Left forelimb (tissue), 1 donor: ENCODE results near the gene CHGA.

Source experiments
- DNase-seq: peaks from one replicate; pipeline ENCODE4 v3.0.0-alpha.2; 2018; ENCODE audit warnings: low spot score

CHGA gene

DNA sequence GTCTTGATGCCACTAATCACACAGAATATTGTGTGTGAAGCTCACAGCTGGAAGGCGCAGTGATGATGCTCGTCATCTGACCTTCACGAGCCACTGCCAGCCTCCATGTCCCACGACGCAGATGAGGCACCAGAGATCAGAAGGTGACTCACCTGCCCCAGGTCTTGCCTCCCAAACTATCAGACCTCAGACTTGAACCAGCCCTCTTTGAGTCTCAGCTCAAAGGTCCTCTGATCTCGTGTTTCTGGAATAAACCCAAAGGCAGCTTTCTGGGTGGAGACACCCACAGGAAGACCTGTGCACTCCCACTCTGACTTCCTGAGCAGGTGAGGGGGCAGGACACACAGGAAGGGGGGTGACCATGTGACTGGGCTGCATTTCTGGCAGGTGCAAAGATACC, 19.6 kb upstream of the CHGA start:
- DNase-seq = no peak

DNA sequence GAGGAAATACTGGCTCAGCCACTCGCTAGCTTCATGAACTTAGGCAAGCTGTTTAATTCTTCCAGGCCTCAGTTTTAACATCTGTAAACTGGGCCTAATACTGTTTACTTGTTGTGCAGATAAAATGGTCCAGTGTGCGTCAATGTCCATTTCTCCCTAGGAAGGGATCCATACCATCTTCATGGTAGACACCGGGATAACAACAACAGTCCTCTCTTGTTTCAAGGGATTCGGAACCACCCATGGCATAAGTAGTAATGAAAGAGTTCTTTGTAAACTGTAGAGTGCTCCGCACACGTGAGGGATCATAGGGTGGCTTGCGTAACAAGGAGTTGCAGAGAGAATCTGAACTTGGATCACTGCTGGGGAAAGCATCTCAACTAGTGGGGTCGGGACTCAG, 17.3 kb upstream of the CHGA start:
- DNase-seq = no peak

DNA sequence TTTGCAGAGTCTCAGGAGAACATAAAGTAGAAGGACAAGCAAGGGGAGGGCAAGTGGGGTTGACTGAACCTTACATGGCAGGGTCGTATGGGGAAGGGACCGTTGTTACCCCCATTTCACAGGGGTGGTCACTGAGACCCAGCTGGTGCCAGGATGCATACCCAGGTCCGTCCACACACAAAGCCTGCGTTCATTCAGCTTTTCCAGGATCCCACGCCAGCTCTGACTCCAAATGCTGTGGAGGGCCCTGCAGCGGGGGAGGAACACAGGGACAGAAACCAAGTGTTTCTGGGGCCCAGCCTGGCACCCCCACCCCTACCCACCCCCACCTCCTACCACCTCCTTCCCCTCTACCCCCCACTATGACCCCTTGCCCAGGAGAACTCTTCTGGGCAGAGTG, 16.5 kb upstream of the CHGA start:
- DNase-seq = no peak

DNA sequence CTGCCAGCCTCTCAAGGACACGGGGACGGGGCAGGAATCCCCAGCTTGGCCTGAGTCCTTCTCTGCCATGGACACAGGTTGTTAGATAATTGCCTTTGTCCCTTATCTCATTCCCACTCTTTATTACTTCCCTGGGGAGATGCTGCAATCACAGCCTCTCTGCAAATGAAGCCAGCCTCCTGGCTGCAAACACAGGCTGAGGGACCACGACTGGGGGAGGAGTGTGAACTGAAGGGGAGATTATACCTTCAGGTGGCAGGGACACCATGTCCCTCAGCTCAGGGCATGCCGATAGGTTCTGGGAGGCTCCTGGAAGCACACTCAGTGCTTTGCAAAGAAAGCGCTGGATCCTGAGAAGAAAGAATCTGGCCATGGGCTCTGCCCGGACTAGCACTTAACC, 16.1 kb upstream of the CHGA start:
- no peak for DNase-seq

DNA sequence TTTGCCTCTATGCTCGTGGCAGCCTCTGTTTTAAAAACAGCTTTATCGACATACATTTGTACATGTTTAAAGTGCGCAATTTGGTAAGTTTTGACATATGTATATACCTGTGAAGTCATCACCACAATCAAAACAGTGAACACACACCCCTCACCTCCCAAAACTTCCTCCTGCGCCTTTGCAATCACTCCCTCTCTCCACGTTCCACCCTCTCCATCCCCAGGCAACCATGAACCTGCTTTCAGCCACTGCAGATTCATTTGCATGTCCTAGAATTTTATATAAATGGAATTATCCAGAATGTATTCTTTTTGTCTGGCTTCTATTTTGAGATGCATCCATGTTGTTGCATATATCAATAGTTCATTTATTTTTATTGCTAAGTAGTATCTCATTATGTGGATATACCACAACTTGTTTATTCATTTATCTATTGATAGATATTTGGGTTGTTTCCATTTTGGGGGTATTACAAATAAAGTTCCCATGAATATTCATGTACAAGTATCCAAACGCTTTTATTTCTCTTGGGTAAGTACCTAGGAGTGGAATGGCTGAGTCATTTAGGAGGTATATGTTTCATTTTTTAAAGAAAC, 15.5 kb upstream of the CHGA start:
- DNase-seq = no peak

DNA sequence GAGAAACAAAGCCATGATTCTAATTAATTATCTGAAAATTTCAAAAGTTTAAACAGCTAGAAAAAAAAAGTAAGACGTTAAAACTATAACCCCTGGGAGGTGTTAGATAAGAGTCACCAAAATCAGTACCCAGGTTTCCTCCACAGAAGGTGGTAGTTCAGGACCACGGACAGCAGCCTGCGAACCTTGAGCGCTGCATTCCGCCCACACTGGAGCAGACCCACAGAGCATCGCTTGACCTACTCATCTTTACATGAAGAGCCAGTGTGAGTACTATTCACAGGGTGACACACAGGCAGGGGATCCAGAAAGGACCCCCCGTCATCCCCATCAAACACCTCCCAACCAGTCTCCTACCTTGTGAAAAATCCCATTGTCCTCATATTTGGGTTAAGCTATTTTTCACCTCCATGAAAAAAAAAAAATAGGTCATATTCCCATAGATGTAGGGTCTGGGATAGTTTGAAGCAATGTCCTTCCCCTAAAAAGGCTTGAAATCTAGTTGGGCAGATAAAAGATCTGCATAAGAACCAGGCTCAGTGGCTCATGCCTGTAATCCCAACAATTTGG, 8.8 kb upstream of the CHGA start:
- DNase-seq = no peak

DNA sequence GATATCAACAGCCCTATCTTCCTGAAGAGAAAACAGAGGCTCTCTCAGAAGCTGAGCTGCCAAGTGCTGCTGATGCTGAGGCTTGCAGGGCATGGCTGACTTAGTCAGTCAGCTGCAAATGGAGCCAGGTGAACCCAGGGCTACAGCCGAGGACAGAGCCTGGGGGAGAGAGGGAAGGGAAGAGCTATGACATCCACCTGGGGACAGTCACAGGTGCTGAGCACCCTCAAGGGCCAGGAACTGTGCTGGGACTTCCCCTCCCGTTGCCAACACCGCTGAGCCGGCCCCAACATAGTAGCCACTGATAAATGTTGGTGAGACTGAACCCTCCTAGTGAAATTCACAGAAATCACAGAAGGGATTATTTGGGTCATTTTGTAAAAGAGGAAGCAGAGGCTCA, 6.7 kb upstream of the CHGA start:
- DNase-seq = no peak

DNA sequence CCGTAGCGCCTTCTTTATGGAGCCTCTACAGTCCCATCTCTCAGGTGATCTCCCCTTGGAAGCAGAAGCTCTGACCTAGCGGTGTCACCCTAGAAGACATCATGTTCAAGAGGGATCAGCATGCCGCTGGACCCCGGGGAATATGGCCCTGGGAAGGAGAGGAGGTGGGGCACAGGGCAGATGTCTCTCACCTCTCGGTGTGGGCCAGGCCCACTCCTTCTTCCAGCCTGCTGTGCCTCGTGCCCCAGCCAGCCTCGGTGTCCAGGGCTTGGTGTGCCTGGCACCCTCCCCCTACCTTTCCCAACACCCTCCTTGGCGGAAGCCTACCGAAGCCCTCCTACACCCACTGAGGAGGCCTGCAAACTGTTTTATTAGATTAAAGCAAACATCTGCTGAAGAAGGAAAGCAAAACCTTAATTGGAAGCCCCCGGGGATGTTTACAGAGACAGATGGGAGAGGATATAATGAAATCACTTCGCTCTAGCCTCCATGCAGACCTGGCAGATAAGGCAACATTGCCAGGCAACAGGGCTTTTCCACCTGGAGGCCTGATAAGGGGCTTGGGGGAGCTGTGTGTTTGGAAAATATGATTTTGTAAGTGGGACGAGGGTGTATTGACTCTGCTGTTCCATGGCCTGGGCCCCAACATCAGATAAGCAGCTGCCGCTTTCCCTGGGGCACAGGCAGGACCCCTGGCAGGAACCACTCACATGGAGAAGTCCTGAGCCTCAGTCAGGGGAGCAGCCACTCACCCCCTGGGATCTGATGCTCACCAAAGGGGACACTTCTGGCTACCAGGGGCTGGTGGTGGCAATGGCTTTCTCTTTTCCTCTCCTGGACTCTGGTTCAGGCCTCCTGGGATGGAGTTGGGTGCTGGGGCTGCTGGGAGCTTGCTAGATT, 5.7 kb upstream of the CHGA start:
- DNase-seq = no peak

DNA sequence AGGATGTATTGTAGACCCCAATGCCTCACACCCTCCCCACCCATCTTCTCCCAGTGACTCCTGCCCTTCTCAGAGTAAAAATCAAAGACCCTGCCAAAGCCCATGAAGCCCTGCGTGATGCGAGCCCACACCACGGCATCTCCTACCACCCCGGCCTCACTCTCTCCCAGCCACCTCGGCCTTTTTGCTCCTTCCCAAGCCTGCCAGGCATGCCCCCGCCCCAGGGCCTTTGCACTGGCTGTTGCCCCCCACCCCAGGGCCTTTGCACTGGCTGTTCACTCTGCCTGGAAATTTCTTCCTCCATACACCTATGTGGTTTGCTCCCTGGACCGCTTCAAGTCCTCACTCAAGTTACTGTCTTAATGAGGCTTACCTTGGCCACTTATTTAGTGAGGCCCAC, 5.0 kb upstream of the CHGA start:
- no peak for DNase-seq

DNA sequence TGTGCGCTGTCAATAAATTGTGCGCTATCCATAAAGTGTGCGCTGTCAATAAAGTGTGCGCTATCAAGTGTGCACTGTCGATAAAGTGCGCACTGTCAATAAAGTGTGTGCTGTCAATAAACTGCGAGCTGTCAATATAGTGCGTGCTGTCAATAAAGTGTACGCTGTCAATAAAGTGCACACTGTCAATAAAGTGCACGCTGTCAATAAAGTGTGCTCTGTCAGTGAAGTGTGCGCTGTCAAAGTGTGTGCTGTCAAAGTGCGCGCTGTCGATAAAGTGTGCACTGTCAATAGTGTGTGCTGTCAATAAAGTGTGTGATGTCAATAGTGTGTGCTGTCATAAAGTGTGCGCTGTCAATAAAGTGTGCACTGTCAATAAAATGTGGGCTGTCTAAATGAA, 2.9 kb upstream of the CHGA start:
- no peak for DNase-seq

DNA sequence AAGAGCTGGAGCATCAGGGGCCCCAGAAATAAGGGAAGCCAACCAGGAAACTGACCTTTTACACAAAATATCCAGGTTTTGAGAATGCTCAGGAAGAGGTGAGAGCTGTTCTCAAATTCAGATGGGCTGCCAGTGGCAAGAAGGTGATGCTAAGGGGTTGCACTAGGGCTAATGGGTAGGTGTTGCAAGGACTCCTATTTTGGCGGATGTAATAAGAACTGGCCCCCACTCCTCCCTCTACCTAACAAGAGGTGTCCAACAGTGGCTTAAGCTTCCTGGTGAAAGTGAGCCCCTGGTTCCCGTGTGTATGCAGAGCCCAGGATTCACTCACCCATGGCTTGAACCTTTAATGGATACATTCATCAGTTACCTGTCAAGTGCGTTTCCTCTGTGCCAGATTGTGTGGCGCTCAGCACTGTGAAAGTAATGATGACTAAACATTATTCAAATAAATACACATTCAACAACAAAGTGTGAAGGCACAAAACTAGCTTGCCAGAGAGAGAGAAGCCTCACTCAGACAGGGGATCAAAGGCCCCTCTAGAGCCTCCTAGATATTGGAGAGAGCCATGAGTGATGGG, 705 bp upstream of the CHGA start:
- no peak for DNase-seq

DNA sequence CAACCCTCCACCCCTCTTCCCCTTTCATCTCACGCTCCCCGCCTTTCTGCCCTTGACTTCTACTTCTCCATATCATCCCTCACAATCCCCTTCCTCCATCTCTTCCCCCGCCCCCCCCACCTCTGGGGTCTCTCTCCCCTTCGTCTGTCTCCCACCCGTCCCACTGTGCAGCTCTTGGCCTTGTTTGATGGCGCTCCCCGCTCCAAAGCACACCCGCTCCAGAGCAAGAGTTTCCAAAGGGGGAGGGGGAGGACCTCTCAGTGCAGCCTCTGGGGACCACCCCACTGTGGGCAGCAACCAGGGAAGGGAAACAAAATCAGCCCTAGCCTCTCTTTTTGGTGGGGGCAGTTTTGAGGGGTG, 774 bp downstream of the CHGA start:
- no peak for DNase-seq

DNA sequence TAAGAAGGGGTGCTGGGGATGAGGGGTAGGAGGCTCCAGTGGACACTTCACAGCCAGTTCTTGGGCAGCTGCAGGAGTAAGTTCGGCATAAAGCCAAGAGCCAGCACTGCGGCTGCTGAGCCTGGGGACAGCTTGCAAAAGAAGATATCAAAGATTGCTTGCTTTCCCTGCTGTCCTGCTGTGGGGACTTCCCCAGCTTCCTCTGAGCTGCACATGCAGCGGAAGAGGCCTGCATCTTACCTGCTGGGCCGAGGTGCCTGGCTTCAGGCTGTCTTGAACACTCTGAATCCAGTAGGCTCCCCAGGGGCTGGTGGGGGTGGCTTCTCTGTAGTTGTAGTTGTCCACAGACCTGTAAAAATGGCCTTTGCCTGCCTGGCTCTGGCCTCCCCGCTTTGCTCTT, 1.3 kb downstream of the CHGA start:
- DNase-seq = no peak

DNA sequence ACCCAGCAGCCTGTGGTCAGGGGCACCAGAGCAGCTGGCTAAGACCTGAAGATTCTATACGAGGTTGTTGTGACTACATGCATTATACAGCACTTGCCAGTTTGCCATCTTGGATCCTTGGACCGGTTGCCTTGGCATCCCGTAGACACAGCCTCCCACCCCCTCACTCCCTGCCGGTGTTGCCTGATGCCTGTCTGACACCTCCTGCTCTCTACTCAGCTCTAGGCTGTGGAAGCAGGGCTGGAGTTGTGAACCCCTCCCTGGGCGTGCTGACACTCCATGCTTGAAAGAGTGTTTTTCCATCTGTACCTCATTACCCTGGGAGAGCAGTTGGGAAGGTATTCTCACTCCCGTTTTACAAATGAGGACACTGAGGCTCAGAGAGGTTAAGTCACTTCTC, 2.5 kb downstream of the CHGA start:
- DNase-seq = no peak

DNA sequence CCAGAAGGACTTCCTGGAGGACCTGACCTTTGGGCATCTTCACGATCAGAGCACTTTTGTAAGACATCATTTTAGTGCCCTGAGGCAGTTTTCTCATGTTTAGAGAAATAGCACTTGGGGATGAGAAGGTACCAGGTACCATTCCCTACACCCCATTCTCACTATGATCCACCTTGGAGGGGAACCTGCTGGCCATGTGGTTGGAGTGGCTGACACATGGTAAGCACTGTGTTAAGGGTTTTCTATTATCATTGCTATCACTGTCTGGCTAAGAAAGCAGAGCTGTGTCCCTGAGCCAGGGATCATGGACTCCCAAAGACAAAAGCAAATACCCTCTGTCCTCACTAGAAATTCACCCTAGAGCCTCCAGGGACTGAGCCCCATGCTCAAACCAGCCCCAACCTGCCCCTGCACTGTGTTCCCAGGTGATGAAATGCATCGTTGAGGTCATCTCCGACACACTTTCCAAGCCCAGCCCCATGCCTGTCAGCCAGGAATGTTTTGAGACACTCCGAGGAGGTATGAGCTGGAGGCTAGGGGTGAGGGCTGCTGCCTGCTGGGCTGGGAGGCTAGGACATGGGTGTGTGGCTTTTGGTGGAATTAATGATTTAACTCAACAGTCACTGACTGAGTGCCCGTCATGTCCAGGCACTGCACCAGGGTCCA, 3.4 kb downstream of the CHGA start:
- DNase-seq = no peak

DNA sequence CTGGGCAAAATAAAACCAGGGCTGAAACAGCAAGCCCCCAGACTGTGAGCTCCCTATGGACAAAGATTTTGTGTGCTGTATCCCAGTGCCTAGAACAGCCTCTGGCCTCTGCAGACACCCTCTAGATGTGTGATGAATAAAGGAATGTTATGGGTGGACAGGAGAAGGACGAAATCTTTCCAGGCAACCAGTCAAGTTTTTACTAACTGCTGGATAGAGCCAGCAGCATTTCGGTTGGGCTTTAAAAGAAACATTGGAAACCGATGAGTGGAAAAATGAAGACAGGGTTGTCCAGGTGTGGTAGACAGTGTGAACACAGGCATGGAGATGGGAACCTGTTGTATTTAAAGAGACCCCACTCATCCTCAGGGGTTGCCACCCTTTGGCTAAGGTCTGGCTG, 4.0 kb downstream of the CHGA start:
- no peak for DNase-seq

DNA sequence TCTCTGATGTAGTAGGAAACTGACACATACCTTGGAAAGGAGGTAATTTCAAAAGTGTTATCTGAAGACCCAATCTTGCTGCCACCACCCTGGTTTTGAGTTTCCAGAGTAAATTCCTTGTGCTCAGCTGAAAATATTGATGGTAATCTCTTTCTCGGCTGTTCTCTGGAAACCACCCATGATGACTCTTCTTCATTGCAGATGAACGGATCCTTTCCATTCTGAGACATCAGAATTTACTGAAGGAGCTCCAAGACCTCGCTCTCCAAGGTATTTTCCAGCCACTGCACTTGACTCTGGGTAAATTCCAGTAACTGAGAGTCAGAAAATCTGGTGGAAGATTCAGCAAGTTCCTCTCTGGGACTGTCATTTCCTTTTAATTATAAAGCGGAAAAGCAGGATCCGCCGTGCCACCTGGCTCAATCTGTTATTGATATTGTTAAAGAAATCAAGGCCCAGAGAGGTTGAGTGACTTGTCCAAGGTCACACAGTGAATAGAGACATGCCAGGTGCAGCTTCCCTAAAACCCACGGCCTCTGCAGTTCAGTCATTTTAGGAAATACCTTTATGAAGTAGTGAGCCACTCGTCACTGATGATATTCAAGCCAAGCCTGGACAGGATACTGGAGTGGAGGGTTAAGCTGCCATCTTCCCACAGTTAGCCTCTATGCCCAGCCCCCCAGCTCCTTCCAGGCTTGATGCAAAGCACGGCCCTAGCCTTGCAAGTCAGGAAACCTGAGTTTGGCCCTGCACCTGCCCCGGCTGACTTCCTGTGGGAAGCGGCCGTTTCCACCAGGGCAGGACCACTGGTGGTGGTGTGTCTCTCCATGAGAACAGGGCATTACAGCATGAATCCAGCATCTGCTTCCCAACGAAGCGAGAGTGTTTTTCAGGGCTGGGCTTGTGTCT, 4.7 kb downstream of the CHGA start:
- DNase-seq = no peak

DNA sequence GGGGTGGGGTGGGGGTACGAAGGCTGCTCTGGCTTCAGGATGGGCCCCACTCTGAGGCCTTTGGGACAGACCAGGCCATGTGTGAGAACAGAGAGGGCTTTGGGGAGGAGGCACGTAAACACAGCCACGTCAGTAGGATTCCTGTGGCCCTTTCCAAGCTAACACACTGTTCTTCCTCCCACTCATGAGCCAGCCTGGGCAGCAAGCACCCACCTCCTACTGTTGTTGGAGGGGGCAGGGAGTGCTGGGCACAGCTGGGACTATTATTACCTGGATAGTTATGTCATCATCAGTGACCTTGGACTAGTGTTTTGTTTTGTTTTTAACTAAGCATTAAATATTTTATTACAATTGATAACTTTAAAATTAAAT, 5.3 kb downstream of the CHGA start:
- DNase-seq = no peak

DNA sequence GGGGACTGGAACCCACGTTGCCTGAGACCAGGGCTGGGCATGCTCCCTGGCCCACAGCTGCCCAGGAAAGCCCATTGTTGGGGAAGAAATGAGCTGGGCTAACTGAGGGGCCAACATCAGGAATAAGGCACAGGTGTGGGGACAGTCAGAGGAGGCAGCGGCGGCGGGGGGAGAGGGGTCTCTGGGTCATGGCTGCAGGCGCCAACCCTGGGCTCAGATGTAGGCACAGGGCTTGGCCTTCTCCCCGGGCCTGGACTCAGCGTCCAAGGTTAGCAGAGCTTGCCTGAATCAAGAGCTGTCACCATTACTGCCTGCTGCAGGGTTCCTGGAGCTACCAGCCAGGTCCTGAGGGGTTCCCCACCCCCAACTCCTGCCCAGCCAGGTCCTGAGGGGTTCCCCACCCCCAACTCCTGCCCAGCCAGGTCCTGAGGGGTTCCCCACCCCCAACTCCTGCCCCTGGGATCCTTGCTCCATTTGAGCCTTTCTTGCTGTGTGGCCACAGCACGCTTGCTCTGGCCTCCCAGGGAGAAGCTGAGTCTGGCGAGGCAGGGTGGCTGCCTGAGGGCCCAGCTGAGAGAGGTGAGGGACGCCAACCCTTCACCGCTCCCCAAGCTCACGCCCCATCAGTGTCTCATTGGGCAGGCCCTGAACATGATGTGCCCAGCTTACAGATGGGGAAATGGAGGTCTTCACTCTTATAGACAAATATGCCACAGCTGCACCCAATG, 6.2 kb downstream of the CHGA start:
- no peak for DNase-seq

DNA sequence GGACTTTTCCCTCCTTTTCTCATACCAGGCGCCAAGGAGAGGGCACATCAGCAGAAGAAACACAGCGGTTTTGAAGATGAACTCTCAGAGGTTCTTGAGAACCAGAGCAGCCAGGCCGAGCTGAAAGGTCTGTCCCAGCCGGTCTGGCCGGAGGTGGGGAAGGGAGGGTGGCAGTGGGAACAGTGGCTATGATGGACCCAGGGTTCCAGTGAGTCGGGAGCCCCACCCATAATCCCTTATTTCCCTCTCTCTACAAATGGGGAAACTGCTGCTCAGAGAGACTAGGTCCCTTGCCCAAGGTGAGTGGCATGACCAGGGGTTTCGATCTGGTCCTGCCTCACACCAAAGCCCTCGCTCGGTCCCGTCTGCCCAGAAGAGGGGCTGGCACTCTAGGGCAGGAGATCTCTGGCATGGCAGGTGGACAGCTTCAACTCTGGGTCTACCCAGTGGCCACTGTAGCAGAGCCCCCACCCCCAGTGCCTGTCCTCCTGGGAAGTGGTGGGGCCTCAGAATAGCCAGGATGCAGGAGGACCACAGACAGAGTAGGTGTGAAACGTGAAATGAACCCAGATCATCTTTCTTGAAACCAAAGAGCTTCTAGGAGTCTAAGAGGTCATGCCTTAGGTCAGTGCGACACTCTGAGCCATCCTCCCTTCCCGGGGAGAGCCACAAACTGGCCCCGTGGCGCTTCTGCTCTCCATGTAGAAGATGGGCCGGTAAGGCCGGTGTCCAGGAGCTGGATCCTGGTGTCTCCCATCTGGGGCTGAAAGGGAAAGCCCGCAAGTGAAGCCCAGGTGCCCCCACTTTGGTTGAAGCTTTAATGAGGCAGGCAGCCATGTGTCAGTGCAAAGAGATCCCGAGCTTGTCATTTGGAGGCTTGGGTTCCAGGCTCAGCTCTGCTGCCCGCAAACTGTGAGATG, 7.0 kb downstream of the CHGA start:
- DNase-seq = no peak
